Ectodermal cell (in vitro differentiated cells): ENCODE results near the gene ZGRF1. TPM values are rescaled to one million over a fixed set of nuclear protein-coding genes. Genes with fewer than 3 reads are reported as not detected.
"Not testable (repeated sequence)": the region's sequence is repeated elsewhere in the genome, so short reads cannot be mapped to it uniquely, and the experiment has no call there.

Experiments
- H3K27ac ChIP-seq: 2 replicates; pipeline ENCODE4 v1.7.0; 2013; ENCODE audit warnings: mild to moderate bottlenecking, low read depth, low read length; ENCODE audit not compliant: insufficient read depth, poor library complexity, severe bottlenecking
- H3K27me3 ChIP-seq: 2 replicates; pipeline ENCODE4 v1.7.0; 2013; ENCODE audit warnings: mild to moderate bottlenecking, low read length; ENCODE audit not compliant: insufficient read depth, control insufficient read depth, poor library complexity, severe bottlenecking
- H3K36me3 ChIP-seq: one replicate; pipeline ENCODE4 v1.7.0; 2013; ENCODE audit warnings: low read length; ENCODE audit not compliant: control insufficient read depth, insufficient read depth
- H3K4me1 ChIP-seq: one replicate; pipeline ENCODE4 v1.7.0; 2013; ENCODE audit warnings: low read length; ENCODE audit not compliant: control insufficient read depth, insufficient read depth
- H3K4me3 ChIP-seq: 2 replicates; pipeline ENCODE4 v1.7.0; 2013; ENCODE audit warnings: low read depth, low read length, control low read depth; ENCODE audit not compliant: insufficient read depth
- H3K9me3 ChIP-seq: 2 replicates; pipeline ENCODE4 v1.7.0; 2013; ENCODE audit warnings: mild to moderate bottlenecking, low read length, moderate library complexity; ENCODE audit not compliant: control insufficient read depth
- WGBS, 2 experiments: methylation state at CpG; one replicate each; pipeline ENCODE4 v1.1.7; 2013; ENCODE audit warnings: missing lambda C conversion rate in 2 of 2; 5-methylcytosine and 5-hydroxymethylcytosine counted together
- polyA plus RNA-seq, 4 experiments: library from polyadenylated mRNA; stranded (reverse); fragments of 50-300 nt; gene quantifications; one replicate each; pipeline ENCODE4 v1.2.3, GENCODE V29; 2013

The ZGRF1 gene, protein sequence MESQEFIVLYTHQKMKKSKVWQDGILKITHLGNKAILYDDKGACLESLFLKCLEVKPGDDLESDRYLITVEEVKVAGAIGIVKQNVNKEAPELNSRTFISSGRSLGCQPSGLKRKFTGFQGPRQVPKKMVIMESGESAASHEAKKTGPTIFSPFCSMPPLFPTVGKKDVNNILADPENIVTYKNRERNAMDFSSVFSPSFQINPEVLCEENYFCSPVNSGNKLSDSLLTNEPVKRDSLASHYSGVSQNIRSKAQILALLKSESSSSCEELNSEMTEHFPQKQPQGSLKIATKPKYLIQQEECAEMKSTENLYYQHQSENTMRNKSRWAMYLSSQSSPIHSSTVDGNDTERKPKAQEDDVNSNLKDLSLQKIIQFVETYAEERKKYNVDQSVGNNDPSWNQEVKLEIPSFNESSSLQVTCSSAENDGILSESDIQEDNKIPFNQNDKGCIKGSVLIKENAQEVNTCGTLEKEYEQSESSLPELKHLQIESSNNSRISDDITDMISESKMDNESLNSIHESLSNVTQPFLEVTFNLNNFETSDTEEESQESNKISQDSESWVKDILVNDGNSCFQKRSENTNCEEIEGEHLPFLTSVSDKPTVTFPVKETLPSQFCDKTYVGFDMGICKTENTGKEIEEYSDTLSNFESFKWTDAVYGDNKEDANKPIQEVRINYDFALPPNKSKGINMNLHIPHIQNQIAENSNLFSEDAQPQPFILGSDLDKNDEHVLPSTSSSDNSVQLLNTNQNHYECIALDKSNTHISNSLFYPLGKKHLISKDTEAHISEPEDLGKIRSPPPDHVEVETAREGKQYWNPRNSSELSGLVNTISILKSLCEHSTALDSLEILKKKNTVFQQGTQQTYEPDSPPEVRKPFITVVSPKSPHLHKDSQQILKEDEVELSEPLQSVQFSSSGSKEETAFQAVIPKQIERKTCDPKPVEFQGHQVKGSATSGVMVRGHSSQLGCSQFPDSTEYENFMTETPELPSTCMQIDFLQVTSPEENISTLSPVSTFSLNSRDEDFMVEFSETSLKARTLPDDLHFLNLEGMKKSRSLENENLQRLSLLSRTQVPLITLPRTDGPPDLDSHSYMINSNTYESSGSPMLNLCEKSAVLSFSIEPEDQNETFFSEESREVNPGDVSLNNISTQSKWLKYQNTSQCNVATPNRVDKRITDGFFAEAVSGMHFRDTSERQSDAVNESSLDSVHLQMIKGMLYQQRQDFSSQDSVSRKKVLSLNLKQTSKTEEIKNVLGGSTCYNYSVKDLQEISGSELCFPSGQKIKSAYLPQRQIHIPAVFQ (N-terminal part only)
- polyA plus RNA-seq (2013, experiment 1 of 4) = 29.4 TPM
- polyA plus RNA-seq (2013, experiment 2 of 4) = 34.4 TPM
- 23.0 TPM for polyA plus RNA-seq (2013, experiment 3 of 4)
- 26.0 TPM for polyA plus RNA-seq (2013, experiment 4 of 4)

DNA sequence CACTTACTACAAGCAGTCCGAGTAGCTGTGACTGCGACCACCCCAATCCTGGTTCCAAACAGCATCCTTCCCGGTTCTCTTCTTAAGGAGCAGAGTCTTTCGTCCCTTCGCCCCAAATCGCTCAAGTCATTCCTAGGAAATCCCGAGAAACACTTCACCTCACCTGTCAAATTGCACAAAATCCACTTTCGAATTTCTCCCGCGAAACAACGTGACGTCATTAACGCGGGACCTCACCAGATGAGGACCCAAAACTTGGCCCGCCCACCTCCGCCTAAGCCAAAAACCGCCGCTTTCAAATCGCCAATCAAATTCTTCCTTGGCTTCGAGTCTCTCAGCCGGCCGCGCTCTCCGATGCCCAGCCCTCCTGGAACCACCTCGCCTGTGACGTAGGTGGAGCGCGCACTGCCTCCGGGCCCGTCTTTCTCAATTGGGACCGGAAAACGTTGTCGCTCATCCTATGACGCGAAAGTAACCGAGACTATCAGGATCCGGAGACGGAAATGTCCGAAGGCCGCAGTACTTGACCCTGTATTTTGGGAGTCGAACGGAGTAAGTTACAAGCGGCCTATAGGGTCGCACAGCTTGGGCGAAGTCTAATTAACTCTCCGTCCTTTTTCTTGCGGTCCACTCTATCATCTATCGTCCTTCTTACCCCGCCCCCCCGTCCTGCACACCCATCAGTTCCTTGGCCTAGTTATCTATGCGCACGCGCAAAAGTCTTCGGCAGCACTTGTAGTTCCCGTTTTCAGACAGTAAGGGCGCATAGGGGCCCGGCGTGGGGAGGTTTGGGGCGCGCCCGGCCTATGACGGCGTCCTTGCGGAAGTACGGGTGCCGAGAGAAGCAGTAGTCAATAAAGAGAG is at the start of gene ZGRF1, which contains the start of gene LARP7:
TSS of gene ZGRF1 (minus strand) at position 222 of the 864 bp plus-strand sequence. CDS start 3,733 bp downstream, outside the sequence.
TSS of gene LARP7 (plus strand) at position 456 of the 864 bp plus-strand sequence. CDS start 7,527 bp downstream, outside the sequence.
- WGBS, 2 experiments = 0% methylated on average over 66 of the region's 66 CpGs
- peaks cover 8% of the 10 kb centered on the region for H3K4me1 ChIP-seq
- H3K27ac ChIP-seq = peak within 1 kb of the TSS; percentile 95
- no peaks in the 10 kb centered on the region for H3K9me3 ChIP-seq
- H3K4me3 ChIP-seq = peak within 1 kb of the TSS; percentile 90
- H3K36me3 ChIP-seq = peaks cover 7% of the 10 kb centered on the region
- no peaks in the 10 kb centered on the region for H3K27me3 ChIP-seq

DNA sequence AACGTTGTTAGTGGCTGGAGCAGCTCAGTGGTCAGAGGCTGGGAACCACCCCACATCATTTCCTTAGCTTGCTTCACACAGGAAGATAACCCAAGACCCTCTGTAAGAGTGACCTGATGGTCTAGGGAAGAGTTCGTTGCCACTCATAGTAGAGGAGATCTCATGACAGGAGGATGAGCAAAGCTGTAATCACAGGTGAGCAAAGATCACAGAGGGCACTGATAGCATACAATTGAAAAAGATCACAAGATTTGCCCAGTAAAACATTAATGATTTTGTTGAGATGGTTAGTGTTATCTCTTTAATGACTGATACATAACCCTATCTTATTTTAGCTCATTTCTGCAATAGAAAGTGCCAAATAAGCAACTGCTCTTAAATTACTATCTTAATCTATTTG is 44.3 kb upstream of the ZGRF1 start:
- 78 to 79% methylated on average over 1 to 2 of the region's 2 CpGs for WGBS, 2 experiments
- no peak overlapping the region for H3K27ac ChIP-seq
- H3K36me3 ChIP-seq = no peaks in the 10 kb centered on the region
- H3K27me3 ChIP-seq = no peaks in the 10 kb centered on the region
- H3K4me3 ChIP-seq = no peak overlapping the region
- H3K9me3 ChIP-seq = no peaks in the 10 kb centered on the region
- no peaks in the 10 kb centered on the region for H3K4me1 ChIP-seq

DNA sequence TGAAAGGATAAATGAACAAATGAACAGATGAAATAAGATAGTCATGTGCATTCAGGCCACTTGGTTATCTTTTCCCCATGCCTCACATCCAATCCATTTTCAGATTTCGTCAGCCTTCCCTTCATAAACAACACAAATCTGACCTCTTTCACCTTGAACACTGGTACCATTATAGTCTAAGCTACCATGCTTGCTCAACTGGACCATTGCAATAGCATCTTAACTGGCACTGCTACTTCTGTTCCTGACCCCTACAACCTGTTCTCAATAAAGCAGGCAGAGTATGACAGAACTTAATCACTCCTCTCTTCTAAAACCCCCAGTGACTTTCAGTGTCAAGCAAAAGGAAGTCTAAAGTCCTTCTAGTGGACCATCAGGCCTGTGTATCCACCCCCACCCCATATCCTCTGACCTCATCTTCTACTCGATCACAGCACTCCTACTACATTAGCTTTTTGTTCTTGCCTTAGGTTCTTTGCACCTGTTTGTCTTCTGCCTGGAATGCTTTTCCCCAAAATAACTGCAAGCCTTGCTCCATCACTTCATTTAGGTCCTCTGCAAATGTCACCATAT is 40.9 kb upstream of the ZGRF1 start:
- Histone ChIP-seq H3K4me3 (no peak overlapping the region), H3K9me3 (no peaks in the 10 kb centered on the region), H3K27ac (no peak overlapping the region), H3K4me1 (no peaks in the 10 kb centered on the region), H3K36me3 (no peaks in the 10 kb centered on the region), H3K27me3 (no peaks in the 10 kb centered on the region)
- 91 to 92% methylated on average over 2 of the region's 2 CpGs for WGBS, 2 experiments

DNA sequence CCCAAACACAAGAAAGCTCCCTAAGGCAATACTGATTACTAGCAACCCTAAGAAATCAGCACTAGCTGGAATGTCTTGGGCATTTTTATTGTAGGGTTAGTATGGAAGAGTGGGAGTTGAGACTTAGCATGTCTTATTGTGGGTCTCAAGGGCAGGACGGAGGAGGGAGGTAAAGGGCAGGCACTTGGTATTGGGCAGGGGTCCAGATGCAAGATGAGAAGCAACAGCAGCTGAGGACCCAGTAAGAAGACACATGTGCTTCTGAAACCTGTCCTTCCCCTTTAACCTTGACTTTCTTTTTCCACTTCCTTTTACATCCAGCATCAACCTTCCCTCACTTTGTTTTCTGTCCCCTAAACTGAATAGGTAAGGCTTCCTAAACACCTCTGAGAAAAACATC is 37.7 kb upstream of the ZGRF1 start:
- H3K36me3 ChIP-seq = no peaks in the 10 kb centered on the region
- no peaks in the 10 kb centered on the region for H3K4me1 ChIP-seq
- no peaks in the 10 kb centered on the region for H3K27me3 ChIP-seq
- no peak overlapping the region for H3K4me3 ChIP-seq
- no peak overlapping the region for H3K27ac ChIP-seq
- 83 to 89% methylated on average over 1 of the region's 1 CpG for WGBS, 2 experiments
- no peaks in the 10 kb centered on the region for H3K9me3 ChIP-seq

DNA sequence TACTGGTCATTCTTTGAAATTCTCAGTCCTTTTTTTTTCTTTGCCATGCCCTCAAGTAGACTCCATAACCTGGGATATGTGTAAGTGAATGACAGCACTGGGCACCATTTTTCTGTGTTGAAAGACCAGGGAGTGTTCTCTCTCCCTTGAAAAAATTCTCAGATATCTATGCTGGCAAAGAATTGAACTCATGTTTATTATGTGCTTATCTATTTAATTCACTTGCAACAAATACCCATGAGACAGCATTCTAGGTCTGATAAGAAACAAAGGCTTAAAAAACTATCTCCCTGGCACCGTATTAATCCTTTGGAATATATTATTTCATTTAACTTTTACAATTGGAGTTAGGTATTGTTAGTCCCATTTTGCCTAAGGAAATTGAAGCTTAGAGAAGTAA is 37.0 kb upstream of the ZGRF1 start:
- Histone ChIP-seq H3K27me3 (no peaks in the 10 kb centered on the region), H3K4me1 (no peaks in the 10 kb centered on the region), H3K4me3 (no peak overlapping the region), H3K9me3 (no peaks in the 10 kb centered on the region), H3K27ac (no peak overlapping the region), H3K36me3 (no peaks in the 10 kb centered on the region)
- WGBS, 2 experiments = 100% methylated on average over 1 of the region's 1 CpG; no CpG with 5 or more reads in 1 of the 2 experiments

DNA sequence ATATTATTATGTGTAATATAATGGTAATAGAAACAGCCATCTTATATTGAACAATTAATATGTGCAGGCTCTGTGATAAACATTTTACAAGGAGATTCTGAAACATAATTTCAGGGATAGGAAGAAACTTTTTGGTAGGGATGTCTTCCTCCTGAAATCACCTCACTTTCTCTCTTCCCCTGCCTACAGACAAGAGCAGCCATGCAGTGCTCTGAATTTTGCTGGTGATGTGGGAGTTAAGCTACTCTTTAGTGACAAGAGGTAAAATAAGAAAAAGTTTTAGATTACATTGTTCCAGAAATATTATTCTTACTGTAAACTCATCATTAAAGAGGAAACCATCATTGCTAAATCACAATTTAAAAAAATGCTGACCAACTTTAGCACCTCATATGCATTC is 36.4 kb upstream of the ZGRF1 start:
- Histone ChIP-seq H3K4me1 (peaks cover 3% of the 10 kb centered on the region), H3K4me3 (no peak overlapping the region), H3K27ac (no peak overlapping the region), H3K27me3 (no peaks in the 10 kb centered on the region), H3K36me3 (no peaks in the 10 kb centered on the region), H3K9me3 (no peaks in the 10 kb centered on the region)

DNA sequence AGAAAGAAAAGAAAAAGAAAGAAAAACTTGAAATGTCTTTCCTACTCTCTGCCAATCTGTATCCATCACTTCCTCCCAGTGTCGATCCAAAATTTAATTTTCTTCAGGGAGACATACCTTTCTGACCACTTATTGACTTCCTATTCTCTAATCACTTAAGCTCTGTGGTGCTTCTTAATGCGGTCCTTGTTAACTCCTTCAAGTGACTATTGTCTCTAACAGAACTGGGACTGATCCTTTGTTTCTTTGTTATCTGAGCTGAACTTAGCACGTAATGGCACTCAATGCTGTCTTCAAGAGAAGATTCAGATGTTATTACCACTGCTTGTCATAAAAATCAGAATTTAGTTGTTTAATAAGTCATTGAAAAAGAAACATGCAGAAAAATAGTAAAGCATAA is 31.4 kb upstream of the ZGRF1 start:
- Histone ChIP-seq H3K27me3 (no peaks in the 10 kb centered on the region), H3K36me3 (no peaks in the 10 kb centered on the region), H3K4me3 (no peak overlapping the region), H3K9me3 (no peaks in the 10 kb centered on the region), H3K27ac (no peak overlapping the region), H3K4me1 (peaks cover 3% of the 10 kb centered on the region)
- 49 to 56% methylated on average over 3 of the region's 3 CpGs for WGBS, 2 experiments

DNA sequence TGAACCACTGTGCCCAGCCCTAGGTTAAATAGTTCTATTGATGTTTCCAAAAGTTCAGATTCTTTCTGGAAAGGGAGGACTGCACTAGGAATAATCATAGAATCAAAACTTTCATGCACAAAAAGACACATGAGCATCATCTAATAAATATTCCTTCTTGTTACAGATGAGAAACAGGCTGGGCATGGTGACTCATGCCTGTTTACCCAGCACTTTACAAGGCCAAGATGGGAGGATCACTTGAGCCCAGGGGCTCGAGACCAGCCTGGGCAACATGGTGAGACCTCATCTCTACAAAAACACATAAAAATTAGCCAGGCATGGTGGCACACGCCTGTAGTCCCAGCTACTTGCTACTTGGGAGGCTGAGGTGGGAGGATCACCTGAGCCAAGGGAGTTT is 27.9 kb upstream of the ZGRF1 start:
- no peaks in the 10 kb centered on the region for H3K36me3 ChIP-seq
- peaks cover 3% of the 10 kb centered on the region for H3K4me1 ChIP-seq
- 91 to 92% methylated on average over 2 of the region's 2 CpGs for WGBS, 2 experiments
- no peaks in the 10 kb centered on the region for H3K9me3 ChIP-seq
- no peak overlapping the region for H3K27ac ChIP-seq
- no peak overlapping the region for H3K4me3 ChIP-seq
- no peaks in the 10 kb centered on the region for H3K27me3 ChIP-seq

DNA sequence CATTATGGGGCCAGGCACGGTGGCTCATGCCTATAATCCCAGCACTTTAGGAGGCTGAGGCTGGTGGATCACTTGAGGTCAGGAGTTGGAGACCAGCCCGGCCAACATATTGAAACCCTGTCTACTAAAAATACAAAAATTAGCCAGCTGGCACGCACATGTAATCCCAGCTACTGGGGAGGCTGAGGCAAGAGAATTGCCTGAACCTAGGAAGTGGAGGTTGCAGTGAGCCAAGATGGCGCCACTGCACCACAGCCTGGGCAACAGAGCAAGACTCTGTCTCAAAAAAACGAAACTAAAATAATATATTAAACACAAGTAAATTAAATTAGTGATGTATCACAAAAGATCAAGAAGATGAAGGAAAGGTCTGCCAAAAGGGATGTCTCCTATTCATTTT is 19.4 kb upstream of the ZGRF1 start:
- peaks cover 27% of the 10 kb centered on the region for H3K4me1 ChIP-seq
- H3K9me3 ChIP-seq, H3K27ac ChIP-seq, H3K4me3 ChIP-seq, H3K36me3 ChIP-seq, H3K27me3 ChIP-seq: not testable (repeated sequence)
- 89 to 99% methylated on average over 3 to 4 of the region's 5 CpGs for WGBS, 2 experiments
